Neural cell (in vitro differentiated cells): Measurements from ENCODE around the gene GRIPAP1. TPM values are rescaled to one million over a fixed set of nuclear protein-coding genes. Genes with fewer than 3 reads are reported as not detected.

Experiments used
- H2AFZ ChIP-seq: fragments of 200-600, 300-800 bp; sonication (generic), shearing (Covaris generic); 2 replicates; pipeline ENCODE4 v1.6.0; 2014; ENCODE audit warnings: low read depth, mild to moderate bottlenecking, antibody characterized with exemption, low read length, moderate library complexity
- H3F3A ChIP-seq: fragments of 200-600 bp; shearing (Covaris generic); 2 replicates; pipeline ENCODE4 v1.6.1; 2016; ENCODE audit warnings: mild to moderate bottlenecking, moderate library complexity, mixed read lengths, antibody characterized with exemption, low read length; ENCODE audit not compliant: insufficient read depth, poor library complexity, severe bottlenecking
- H3K27ac ChIP-seq: fragments of 200-600, 300-800 bp; sonication (generic), shearing (Covaris generic); 2 replicates; pipeline ENCODE4 v1.5.1; 2014; ENCODE audit warnings: mild to moderate bottlenecking, low read length, moderate library complexity
- H3K27me3 ChIP-seq: fragments of 300-800, 200-600 bp; sonication (generic), shearing (Covaris generic); 2 replicates; pipeline ENCODE4 v1.6.0; 2014; ENCODE audit warnings: mild to moderate bottlenecking, low read depth, low read length, moderate library complexity; ENCODE audit not compliant: insufficient read depth
- H3K36me3 ChIP-seq: fragments of 300-800, 200-600 bp; sonication (generic), shearing (Covaris generic); 2 replicates; pipeline ENCODE4 v1.5.1; 2014; ENCODE audit warnings: mild to moderate bottlenecking, antibody characterized with exemption, low read length, moderate library complexity; ENCODE audit not compliant: insufficient read depth
- H3K4me2 ChIP-seq: fragments of 300-800, 200-600 bp; sonication (generic), shearing (Covaris generic); 2 replicates; pipeline ENCODE4 v1.6.0; 2014; ENCODE audit warnings: mild to moderate bottlenecking, low read length
- H3K4me3 ChIP-seq: fragments of 300-800, 200-600 bp; sonication (generic), shearing (Covaris generic); 2 replicates; pipeline ENCODE4 v1.5.1; 2014; ENCODE audit warnings: mild to moderate bottlenecking, low read length, moderate library complexity
- H3K79me2 ChIP-seq: fragments of 200-600 bp; shearing (Covaris generic); replicated peaks from 2 replicates; pipeline ENCODE4 v1.6.0; 2014; ENCODE audit warnings: mild to moderate bottlenecking, low read length, moderate library complexity; ENCODE audit not compliant: insufficient read depth
- H3K9ac ChIP-seq: fragments of 300-800, 200-600 bp; sonication (generic), shearing (Covaris generic); 2 replicates; pipeline ENCODE4 v1.6.1; 2016; ENCODE audit warnings: mild to moderate bottlenecking, low read length, mixed read lengths
- H3K9me2 ChIP-seq: fragments of 200-600 bp; shearing (Covaris generic); 2 replicates; pipeline ENCODE4 v1.6.1; 2016; ENCODE audit warnings: mild to moderate bottlenecking, low read length, mixed read lengths; ENCODE audit not compliant: insufficient read depth
- H3K9me3 ChIP-seq: fragments of 200-600, 300-800 bp; sonication (generic), shearing (Covaris generic); 2 replicates; pipeline ENCODE4 v1.6.1; 2016; ENCODE audit warnings: mild to moderate bottlenecking, mixed run types, low read length, moderate library complexity, mixed read lengths
- H4K20me1 ChIP-seq: fragments of 200-600 bp; shearing (Covaris generic); 2 replicates; pipeline ENCODE4 v1.6.1; 2016; ENCODE audit warnings: mild to moderate bottlenecking, mixed run types; ENCODE audit not compliant: insufficient read depth
- EP300 ChIP-seq: fragments of 450-650 bp; conservative IDR thresholded peaks from 2 replicates; pipeline ENCODE4 v1.6.1; 2014; ENCODE audit warnings: antibody characterized with exemption, mild to moderate bottlenecking, moderate library complexity; ENCODE audit not compliant: poor library complexity, severe bottlenecking
- EZH2 ChIP-seq: fragments of 200-600, 300-800 bp; shearing (Covaris generic), sonication (generic); IDR thresholded peaks from 2 replicates; pipeline ENCODE4 v1.6.1; 2014; ENCODE audit warnings: antibody characterized with exemption, low read length, borderline replicate concordance, mild to moderate bottlenecking; ENCODE audit not compliant: insufficient read depth, poor library complexity, severe bottlenecking
- MXI1 ChIP-seq: fragments of 450-650 bp; conservative IDR thresholded peaks from 2 replicates; pipeline ENCODE4 v1.6.1; 2014; ENCODE audit warnings: antibody characterized with exemption, mild to moderate bottlenecking; ENCODE audit not compliant: poor library complexity, severe bottlenecking
- POLR2AphosphoS5 ChIP-seq: IDR thresholded peaks from 2 replicates; pipeline ENCODE4 v1.6.1; 2012
- RAD21 ChIP-seq: fragments of 450-650 bp; conservative IDR thresholded peaks from 2 replicates; pipeline ENCODE4 v1.6.1; 2014; ENCODE audit warnings: antibody characterized with exemption, mild to moderate bottlenecking, moderate library complexity
- SMC3 ChIP-seq: fragments of 450-650 bp; conservative IDR thresholded peaks from 2 replicates; pipeline ENCODE4 v1.6.1; 2014; ENCODE audit warnings: antibody characterized with exemption, mild to moderate bottlenecking, moderate library complexity; ENCODE audit not compliant: poor library complexity
- TAF1 ChIP-seq: IDR thresholded peaks from 2 replicates; pipeline ENCODE4 v1.6.1; 2012; ENCODE audit warnings: low read depth
- polyA plus RNA-seq: library from polyadenylated mRNA; depleted of rRNA; stranded (reverse); fragments of >200 nt; gene quantifications from 2 replicates; pipeline ENCODE4 v1.2.3, GENCODE V29; 2014
- TF ChIP-seq, protein P1 (sequence below): IDR thresholded peaks from 2 replicates; pipeline ENCODE4 v1.6.1; 2012; ENCODE audit warnings: borderline replicate concordance
- TF ChIP-seq, protein P2 (sequence below): fragments of 450-650 bp; IDR thresholded peaks from 2 replicates; pipeline ENCODE4 v1.5.1; 2014; ENCODE audit warnings: antibody characterized with exemption, mild to moderate bottlenecking, moderate library complexity; ENCODE audit not compliant: poor library complexity, severe bottlenecking

The GRIPAP1 gene
- polyA plus RNA-seq, 1 donor from 2014 or later: 134 TPM

DNA sequence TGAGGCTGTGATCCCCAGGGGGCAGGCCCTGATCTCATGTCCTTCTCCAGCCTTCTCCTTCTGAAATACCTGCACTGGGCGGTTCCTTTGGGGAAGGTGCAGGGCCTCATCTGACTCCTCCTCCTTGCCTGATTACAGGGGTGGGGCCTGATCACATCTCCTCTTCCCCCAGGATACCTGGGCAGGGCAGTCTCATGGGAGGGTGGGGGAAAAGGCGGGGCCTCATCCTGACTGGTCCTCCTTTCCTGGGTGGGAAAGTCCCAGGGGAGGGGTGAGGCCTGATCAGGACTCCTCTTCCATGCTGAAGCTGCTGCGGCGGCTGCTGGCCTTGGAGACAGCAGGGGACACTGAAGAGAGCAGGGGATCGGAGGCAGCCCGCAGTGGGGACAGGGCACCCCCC is 27.8 kb upstream of the GRIPAP1 start (continued):
- TF ChIP-seq TAF1 (no peak), RAD21 (no peak)

GRCh38 chrX:49019599-49020249 is 17.7 kb upstream of the GRIPAP1 start:
- H3K27ac ChIP-seq: no peak overlapping the region
- no peaks in the 10 kb centered on the region for H3K9me2 ChIP-seq
- no peaks in the 10 kb centered on the region for H3K79me2 ChIP-seq
- no peaks in the 10 kb centered on the region for H3F3A ChIP-seq
- no peak overlapping the region for H3K9ac ChIP-seq
- TF ChIP-seq SMC3 (no peak), POLR2AphosphoS5 (no peak), TAF1 (no peak), MXI1 (no peak), EZH2 (no peak)
- TF ChIP-seq, protein P1, sequence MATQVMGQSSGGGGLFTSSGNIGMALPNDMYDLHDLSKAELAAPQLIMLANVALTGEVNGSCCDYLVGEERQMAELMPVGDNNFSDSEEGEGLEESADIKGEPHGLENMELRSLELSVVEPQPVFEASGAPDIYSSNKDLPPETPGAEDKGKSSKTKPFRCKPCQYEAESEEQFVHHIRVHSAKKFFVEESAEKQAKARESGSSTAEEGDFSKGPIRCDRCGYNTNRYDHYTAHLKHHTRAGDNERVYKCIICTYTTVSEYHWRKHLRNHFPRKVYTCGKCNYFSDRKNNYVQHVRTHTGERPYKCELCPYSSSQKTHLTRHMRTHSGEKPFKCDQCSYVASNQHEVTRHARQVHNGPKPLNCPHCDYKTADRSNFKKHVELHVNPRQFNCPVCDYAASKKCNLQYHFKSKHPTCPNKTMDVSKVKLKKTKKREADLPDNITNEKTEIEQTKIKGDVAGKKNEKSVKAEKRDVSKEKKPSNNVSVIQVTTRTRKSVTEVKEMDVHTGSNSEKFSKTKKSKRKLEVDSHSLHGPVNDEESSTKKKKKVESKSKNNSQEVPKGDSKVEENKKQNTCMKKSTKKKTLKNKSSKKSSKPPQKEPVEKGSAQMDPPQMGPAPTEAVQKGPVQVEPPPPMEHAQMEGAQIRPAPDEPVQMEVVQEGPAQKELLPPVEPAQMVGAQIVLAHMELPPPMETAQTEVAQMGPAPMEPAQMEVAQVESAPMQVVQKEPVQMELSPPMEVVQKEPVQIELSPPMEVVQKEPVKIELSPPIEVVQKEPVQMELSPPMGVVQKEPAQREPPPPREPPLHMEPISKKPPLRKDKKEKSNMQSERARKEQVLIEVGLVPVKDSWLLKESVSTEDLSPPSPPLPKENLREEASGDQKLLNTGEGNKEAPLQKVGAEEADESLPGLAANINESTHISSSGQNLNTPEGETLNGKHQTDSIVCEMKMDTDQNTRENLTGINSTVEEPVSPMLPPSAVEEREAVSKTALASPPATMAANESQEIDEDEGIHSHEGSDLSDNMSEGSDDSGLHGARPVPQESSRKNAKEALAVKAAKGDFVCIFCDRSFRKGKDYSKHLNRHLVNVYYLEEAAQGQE: no peak
- no peak overlapping the region for H2AFZ ChIP-seq
- H4K20me1 ChIP-seq: no peaks in the 10 kb centered on the region
- no peaks in the 10 kb centered on the region for H3K36me3 ChIP-seq
- H3K4me3 ChIP-seq: no peak overlapping the region
- no peaks in the 10 kb centered on the region for H3K9me3 ChIP-seq
- no peaks in the 10 kb centered on the region for H3K27me3 ChIP-seq
- H3K4me2 ChIP-seq: no peak overlapping the region

- no peak overlapping the region for H2AFZ ChIP-seq
- H4K20me1 ChIP-seq: no peaks in the 10 kb centered on the region
- no peaks in the 10 kb centered on the region for H3K9me2 ChIP-seq
- no peaks in the 10 kb centered on the region for H3K9me3 ChIP-seq
- H3K27me3 ChIP-seq: no peaks in the 10 kb centered on the region
- no peaks in the 10 kb centered on the region for H3K79me2 ChIP-seq
- no peak overlapping the region for H3K27ac ChIP-seq
- no peak overlapping the region for H3K4me3 ChIP-seq
- H3K4me2 ChIP-seq: no peak overlapping the region
- H3F3A ChIP-seq: no peaks in the 10 kb centered on the region
- H3K36me3 ChIP-seq: no peaks in the 10 kb centered on the region
- H3K9ac ChIP-seq: no peak overlapping the region
- no peak for TF ChIP-seq EP300
- no peak for TF ChIP-seq RAD21
- no peak for TF ChIP-seq SMC3
- TF ChIP-seq TAF1: no peak
- TF ChIP-seq, protein P2, sequence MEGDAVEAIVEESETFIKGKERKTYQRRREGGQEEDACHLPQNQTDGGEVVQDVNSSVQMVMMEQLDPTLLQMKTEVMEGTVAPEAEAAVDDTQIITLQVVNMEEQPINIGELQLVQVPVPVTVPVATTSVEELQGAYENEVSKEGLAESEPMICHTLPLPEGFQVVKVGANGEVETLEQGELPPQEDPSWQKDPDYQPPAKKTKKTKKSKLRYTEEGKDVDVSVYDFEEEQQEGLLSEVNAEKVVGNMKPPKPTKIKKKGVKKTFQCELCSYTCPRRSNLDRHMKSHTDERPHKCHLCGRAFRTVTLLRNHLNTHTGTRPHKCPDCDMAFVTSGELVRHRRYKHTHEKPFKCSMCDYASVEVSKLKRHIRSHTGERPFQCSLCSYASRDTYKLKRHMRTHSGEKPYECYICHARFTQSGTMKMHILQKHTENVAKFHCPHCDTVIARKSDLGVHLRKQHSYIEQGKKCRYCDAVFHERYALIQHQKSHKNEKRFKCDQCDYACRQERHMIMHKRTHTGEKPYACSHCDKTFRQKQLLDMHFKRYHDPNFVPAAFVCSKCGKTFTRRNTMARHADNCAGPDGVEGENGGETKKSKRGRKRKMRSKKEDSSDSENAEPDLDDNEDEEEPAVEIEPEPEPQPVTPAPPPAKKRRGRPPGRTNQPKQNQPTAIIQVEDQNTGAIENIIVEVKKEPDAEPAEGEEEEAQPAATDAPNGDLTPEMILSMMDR: no peak
- TF ChIP-seq, protein P1: no peak
- no peak for TF ChIP-seq EZH2
- TF ChIP-seq MXI1: no peak
- no peak for TF ChIP-seq POLR2AphosphoS5
These were observed 17.0 kb upstream of the GRIPAP1 start for GRCh38 chrX:49019050-49019449.
